Right renal pelvis (tissue), 4 donors: ENCODE data around the gene TOB1. TPM values are rescaled to one million over a fixed set of nuclear protein-coding genes. Genes with fewer than 3 reads are reported as not detected.

ENCODE experiments used
- DNase-seq, 4 donors: peaks; one replicate each; pipeline ENCODE4 v3.0.0-alpha.2; 2013; ENCODE audit warnings: low read depth in 4 of 4, low spot score in 3 of 4, missing footprints in 1 of 4
- polyA plus RNA-seq, 4 donors: library from polyadenylated mRNA; unstranded; fragments of 120-200 nt; gene quantifications; one replicate each; pipeline ENCODE4 v1.2.1, GENCODE V29; 2013; ENCODE audit not compliant: insufficient read length in 4 of 4

TOB1 gene
- polyA plus RNA-seq, 4 donors, result 36.9 to 63.5 (median 43.3) TPM

GRCh38 chr17:50848039-50848438 lies 18.1 kb downstream of the TOB1 start:
- DNase-seq, result no peak

GRCh38 chr17:50847566-50847965 lies 18.6 kb downstream of the TOB1 start:
- no peak for DNase-seq

GRCh38 chr17:50845240-50846147 lies 20.7 kb downstream of the TOB1 start:
- no peak for DNase-seq

GRCh38 chr17:50844117-50844700 lies 21.9 kb downstream of the TOB1 start:
- DNase-seq, result no peak

- no peak for DNase-seq
Measured at GRCh38 chr17:50843150-50843905, 22.8 kb downstream of the TOB1 start.

- no peak for DNase-seq
Measured at GRCh38 chr17:50842506-50843149, 23.5 kb downstream of the TOB1 start.

GRCh38 chr17:50841949-50842354 lies 24.2 kb downstream of the TOB1 start:
- no peak for DNase-seq

GRCh38 chr17:50841277-50841948 lies 24.7 kb downstream of the TOB1 start:
- DNase-seq, result no peak

- no peak for DNase-seq
Measured at GRCh38 chr17:50840311-50840851, 25.8 kb downstream of the TOB1 start.

- no peak for DNase-seq
Measured at GRCh38 chr17:50839591-50840310, 26.4 kb downstream of the TOB1 start.

- DNase-seq, result no peak
Measured at GRCh38 chr17:50837980-50838954, 27.9 kb downstream of the TOB1 start.

- no peak for DNase-seq
Measured at GRCh38 chr17:50837286-50837979, 28.7 kb downstream of the TOB1 start.

GRCh38 chr17:50836826-50837225 lies 29.3 kb downstream of the TOB1 start:
- DNase-seq, result no peak

- no peak for DNase-seq
Measured at GRCh38 chr17:50835301-50836234, 30.6 kb downstream of the TOB1 start, which contains the start of gene WFIKKN2. Gene WFIKKN2, plus strand, starts transcription at chr17:50835586. Its CDS starts 352 bp downstream, at chr17:50835938.

- DNase-seq, result no peak
Measured at GRCh38 chr17:50834429-50835300, 31.5 kb downstream of the TOB1 start.
